Eye (tissue), 1 donor: Measurements from ENCODE around the gene IFT74.
A peak's percentile ranks its signal among the peaks of the same experiment; 100 is the strongest.
"Not testable (repeated sequence)": the region's sequence is repeated elsewhere in the genome, so short reads cannot be mapped to it uniquely, and the experiment has no call there.

Experiments used
- DNase-seq: peaks from one replicate; pipeline ENCODE4 v3.0.0-alpha.2; 2015

IFT74 gene

DNA sequence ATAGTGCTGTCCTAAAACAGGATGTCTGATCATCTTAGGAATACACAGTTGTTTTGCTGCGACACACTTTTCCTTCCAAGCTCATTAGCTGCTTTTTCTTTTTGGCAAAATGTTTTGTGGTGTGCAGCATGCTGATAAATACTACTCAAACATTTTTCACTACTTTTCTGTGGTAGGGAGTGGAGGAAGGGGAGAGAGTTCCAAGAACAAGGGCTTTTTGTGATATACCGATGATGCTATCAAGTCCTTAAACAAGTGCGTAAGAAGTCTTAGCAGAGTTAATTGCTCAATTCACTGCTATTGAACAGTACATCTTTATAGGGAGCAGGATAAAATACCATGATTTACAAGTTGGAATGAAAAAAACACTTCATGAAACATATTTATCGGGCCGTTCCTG is 129.2 kb downstream of the IFT74 start:
- DNase-seq, result no peak

DNA sequence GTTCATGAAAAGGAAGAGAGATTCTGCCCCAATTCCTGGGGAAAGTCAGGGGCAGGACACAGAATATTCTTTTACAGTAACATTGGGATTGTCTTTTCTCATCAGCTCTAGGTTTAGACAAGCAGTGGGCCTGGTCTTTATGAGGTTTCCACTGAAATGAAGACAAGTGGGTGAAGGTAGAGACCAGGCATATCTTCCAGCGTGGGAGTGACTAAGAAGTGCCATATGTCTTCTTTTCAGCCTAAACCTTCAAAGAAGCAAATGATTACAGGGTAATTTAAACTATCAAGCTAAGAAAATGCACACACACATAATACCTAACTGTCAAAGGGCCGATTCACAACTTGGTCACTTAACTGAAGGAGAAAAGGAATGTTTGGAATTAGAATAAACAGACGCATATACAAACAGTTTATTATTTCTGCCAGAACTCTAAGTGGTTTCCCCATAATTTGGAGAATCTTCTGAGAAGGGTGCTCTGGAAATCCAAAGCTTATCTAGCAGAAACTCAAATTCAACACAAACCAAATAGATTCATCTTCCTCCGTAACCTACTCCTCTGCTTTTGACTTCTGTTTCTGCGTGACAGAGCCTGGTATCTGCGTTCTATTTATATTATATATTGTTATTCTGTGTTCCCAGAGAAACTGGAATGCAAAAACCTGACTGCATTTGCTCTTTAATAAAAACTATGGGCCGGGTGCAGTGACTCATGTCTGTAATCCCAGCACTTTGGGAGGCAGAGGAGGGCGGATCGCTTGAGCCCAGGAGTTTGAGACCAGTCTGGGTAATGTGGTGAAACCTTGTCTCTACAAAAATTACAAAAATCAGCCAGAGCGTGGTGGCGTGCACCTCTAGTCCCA is 130.8 kb downstream of the IFT74 start:
- peak; percentile 8 for DNase-seq

DNA sequence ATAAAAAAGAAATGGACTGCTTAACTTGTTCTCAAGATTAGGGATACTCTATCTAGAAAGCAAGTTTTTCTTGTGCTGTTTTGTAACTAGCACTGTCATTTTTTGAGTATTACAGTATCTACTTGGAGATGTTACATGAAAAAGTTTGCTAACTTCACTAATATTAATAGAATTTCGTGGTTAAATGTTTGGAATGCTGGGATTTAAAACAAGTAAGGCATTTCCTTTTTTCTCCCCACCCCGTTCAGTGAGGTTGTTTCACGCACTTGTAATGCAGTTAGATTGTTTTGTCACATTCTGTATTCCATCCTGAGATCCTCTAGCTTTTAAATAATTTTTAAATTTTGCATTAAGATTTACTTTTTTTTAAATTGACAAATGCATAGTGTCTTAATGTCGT is 132.8 kb downstream of the IFT74 start:
- no peak for DNase-seq

DNA sequence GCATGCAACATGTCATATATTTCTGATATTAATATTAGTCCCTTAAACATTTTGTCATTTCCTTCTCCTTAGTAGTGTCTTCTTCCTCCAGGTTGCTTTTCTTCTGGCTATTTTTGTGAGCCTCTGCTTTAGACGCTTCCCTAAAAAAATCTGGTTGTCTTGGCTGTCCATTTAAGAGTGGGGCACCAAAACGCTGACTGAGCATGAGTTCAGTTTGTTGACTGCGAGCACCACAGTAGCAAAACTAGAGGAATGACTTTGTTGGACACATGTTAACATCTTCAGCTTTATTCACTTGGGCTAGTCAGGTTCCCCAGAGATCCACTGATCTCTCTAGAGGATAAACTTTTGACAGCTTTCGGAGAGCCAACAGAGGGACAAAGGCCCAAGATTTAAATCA is 133.5 kb downstream of the IFT74 start:
- DNase-seq, result no peak

DNA sequence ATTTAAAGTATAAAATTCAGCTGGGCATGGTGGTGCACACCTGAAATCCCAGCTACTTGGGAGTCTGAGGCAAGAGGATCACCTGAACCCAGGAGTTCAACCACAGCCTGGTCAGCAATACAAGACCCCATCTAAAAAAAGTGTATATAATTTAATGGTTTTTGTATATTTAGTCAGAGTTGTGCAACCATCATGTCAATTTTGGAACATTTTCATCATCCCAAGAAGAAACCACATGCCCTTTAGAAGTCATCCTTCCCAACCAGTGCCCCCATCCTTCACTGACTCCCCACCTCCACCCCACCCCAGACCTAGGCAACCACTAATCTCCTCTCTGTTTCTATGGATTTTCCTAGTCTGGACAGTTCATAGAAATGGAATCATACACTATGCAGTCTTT is 134.0 kb downstream of the IFT74 start:
- no peak for DNase-seq

DNA sequence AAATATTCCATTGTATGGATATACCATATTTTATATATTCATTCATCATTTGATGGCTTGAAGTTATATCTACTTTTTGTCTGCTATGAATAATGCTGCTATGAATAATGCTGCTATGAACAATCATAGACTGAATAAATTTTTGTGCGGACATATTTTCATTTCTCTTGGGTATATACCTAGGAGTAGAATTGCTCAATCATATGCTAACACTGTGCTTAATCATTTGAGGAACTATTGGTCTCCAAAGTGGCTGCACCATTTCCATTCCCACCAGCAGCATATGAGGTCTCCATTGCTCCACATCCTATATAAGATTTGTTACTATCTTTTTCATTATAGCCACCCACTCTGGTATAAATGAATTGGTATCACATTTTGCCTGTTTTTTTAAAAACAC is 134.5 kb downstream of the IFT74 start:
- DNase-seq, result no peak

DNA sequence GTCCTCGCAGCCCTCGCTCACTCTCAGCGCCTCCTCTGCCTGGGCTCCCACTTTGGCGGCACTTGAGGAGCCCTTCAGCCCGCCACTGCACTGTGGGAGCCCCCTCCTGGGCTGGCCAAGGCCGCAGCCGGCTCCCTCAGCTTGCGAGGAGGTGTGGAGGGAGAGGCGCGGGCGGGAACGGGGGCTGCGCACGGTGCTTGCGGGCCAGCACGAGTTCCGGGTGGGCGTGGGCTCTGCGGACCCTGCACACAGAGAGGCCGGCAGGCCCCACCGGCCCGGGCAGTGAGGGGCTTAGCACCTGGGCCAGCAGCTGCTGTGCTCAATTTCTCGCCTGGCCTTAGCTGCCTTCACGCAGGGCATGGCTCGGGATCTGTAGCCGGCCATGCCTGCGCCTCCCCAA is 136.3 kb downstream of the IFT74 start:
- DNase-seq, result not testable (repeated sequence)

DNA sequence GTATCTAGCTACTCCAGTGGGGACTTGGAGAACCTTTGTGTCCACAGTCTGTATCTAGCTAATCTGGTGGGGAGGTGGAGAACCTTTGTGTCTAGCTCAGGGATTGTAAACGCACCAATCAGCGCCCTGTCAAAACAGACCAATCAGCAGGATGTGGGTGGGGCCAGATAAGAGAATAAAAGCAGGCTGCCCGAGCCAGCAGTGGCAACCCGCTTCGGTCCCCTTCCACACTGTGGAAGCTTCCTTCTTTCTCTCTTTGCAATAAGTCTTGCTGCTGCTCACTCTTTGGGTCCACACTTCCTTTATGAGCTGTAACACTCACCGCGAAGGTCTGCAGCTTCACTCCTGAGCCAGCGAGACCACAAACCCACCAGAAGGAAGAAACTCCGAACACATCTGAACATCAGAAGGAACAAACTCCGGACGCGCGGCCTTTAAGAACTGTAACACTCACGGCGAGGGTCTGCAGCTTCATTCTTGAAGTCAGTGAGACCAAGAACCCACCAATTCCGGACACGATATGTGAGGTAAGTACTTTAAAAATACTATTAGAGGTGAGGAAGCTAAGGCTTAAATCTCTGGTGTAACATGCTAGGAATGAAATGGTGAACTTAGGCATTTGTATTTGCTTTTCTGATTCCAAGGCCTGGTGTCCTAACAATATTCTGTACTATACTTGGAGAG is 137.3 kb downstream of the IFT74 start:
- not testable (repeated sequence) for DNase-seq

DNA sequence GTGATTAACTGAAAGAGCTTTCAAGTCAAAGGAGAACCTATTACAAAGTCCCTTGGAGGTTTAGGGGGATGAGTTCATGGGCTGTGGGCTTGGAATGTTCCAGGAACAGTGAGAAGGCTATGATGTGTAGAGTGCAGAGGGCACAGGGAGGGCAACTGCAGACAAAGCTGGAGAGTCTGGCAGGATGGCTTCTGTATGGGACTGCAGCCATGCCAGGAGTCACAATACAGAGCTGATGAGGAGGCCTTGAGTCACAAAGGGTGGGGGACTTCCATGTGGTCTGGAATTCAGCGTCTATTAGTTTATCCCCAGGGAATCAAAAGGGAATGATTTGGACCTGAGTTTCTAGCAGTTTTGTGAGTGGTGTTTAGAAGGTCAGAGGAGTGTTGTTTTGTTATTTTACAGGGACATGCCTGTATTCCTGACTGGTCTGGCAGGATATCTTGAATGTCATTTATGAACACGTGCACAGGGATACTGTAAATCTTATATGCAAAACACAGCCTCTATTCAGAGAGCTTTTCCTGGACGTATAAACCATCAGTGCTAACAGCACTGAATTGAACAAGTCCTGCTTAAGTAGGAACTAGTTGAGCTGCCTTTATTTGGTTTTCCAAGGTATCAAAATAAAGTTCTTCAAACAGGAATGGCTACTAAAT is 138.6 kb downstream of the IFT74 start:
- peak; percentile 7 for DNase-seq

DNA sequence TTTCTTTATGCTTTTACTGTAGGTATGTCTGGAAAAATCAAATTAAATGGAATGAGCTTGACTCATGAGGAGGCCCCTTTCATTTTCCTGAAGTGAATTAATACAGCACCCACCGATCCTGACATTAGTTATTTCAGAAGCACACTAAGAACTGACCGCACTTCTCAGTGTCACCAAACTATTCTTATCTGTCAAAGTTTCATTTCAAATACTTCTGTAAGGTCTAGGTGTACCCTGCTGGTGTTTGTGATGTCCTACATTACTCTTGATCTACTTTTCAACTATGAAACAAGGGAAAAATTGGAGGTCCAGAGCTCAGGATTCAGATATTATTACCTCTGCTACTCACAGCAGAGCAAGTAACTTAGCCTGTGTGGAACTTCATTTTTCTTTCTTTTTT is 151.0 kb downstream of the IFT74 start:
- DNase-seq, result no peak

DNA sequence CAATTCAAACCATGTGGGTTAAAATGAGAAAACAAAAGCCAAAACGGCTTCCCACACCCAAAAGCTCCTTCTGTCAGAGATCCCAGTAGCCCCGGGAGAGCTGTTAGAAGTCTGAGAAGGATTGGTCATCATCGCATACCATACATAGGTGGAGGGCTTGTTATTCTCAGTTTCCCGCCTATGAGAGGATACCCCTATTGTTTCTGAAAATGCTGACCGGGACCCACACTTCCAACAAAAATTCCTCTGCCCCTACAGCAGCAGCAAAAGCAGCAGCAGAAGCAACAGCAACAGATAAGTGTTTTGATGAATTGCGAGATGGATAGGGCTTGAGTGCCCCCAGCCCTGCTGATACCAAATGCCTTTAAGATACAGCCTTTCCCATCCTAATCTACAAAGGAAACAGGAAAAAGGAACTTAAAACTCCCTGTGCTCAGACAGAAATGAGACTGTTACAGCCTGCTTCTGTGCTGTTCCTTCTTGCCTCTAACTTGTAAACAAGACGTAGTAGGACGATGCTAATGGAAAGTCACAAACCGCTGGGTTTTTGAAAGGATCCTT is 152.8 kb downstream of the IFT74 start, which contains the start of gene TEK:
Gene TEK (plus strand): TSS at position 245 of the 561 bp plus-strand sequence. CDS start 366 bp downstream, outside the sequence.
- DNase-seq, result peak; percentile 23

DNA sequence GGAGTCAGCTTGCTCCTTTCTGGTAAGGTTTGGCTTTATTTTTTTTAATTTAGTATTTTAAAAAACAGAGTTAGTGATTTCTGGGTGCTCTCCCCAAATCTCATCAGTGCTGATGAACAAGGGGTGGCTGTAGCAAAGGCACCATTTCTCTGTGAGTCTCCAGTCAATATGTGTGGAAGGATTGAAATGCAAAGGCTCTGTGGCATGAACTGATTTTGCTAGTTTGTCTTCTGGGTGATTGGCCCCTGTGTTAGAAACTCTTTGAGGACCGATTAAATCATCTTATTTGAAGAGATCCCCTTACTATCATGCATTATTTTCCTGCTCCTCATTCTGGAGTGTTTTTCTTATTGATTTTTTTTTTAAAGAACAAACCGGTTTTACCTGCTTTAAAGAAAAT is 153.4 kb downstream of the IFT74 start:
- peak; percentile 13 for DNase-seq

DNA sequence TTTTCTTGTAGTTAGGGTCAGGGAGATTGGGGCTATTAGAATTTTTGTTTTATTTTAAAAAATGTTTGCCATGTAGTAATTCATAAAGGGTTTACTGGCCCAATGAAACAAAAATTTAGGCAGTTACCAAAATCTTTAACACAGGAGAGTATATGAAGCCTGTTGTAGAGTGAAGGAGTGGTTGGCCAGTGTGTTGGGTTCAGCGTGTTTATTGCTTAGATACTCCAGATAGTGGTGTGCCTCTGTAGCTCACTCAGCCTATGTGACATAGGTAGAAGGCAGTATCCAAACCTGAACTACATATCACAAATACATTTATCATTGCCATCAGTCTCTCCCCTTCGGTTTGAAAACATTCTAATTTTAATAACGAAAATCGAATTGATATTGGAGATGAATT is 154.0 kb downstream of the IFT74 start:
- DNase-seq, result no peak

DNA sequence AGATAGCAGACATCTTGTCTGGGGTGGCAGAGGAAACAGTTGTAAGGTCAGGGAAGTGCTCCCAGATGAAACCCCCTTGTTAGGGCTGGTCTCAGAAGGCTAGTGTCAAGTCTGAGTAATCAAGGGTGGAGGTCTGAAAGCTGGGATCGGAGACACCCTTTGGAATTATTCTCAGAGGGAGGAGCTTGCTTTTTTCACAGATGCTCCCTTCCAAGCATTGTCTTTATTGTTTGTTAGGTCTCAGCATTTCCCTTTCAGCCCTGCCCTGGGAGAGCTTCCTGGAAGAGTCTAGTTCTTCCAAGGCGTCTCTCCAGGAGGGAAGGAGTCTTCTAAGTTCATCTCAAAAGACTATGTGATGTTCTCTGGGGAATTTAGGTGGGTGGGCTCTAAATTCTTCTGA is 156.0 kb downstream of the IFT74 start:
- DNase-seq, result no peak
